Measurements from ENCODE around the gene COL19A1.
"Not testable (repeated sequence)": the region's sequence is repeated elsewhere in the genome, so short reads cannot be mapped to it uniquely, and the experiment has no call there.

COL19A1 gene

GRCh38 chr6:69976591-69977090 lies 110.3 kb downstream of the COL19A1 start:
- no peak for DNase-seq

- no peak for DNase-seq
Measured at GRCh38 chr6:69980624-69981023, 114.3 kb downstream of the COL19A1 start.

GRCh38 chr6:69984506-69984905 lies 118.2 kb downstream of the COL19A1 start:
- no peak for DNase-seq

GRCh38 chr6:69985180-69985579 lies 118.8 kb downstream of the COL19A1 start:
- DNase-seq, result no peak

- DNase-seq, result no peak
Measured at GRCh38 chr6:69987550-69987949, 121.2 kb downstream of the COL19A1 start.

GRCh38 chr6:69988458-69989126 lies 122.2 kb downstream of the COL19A1 start:
- no peak for DNase-seq

GRCh38 chr6:69994251-69994650 lies 127.9 kb downstream of the COL19A1 start:
- no peak for DNase-seq

GRCh38 chr6:70008189-70008588 lies 141.8 kb downstream of the COL19A1 start:
- no peak for DNase-seq

GRCh38 chr6:70010339-70010738 lies 144.0 kb downstream of the COL19A1 start:
- not testable (repeated sequence) for DNase-seq

GRCh38 chr6:70023201-70023600 lies 156.8 kb downstream of the COL19A1 start:
- DNase-seq, result not testable (repeated sequence)

GRCh38 chr6:70028246-70028645 lies 161.9 kb downstream of the COL19A1 start:
- DNase-seq, result no peak

- DNase-seq, result no peak
Measured at GRCh38 chr6:70028926-70029325, 162.6 kb downstream of the COL19A1 start.

- no peak for DNase-seq
Measured at GRCh38 chr6:70033781-70034180, 167.4 kb downstream of the COL19A1 start.

- no peak for DNase-seq
Measured at GRCh38 chr6:70037445-70037844, 171.1 kb downstream of the COL19A1 start.

GRCh38 chr6:70040766-70041165 lies 174.4 kb downstream of the COL19A1 start:
- DNase-seq, result no peak

GRCh38 chr6:70041411-70041810 lies 175.1 kb downstream of the COL19A1 start:
- no peak for DNase-seq

- DNase-seq, result no peak
Measured at GRCh38 chr6:70045413-70045812, 179.1 kb downstream of the COL19A1 start.

GRCh38 chr6:70051197-70052124 lies 185.1 kb downstream of the COL19A1 start:
- DNase-seq, result no peak

- DNase-seq, result no peak
Measured at GRCh38 chr6:70059039-70059719, 192.8 kb downstream of the COL19A1 start.

- no peak for DNase-seq
Measured at GRCh38 chr6:70060680-70061079, 194.3 kb downstream of the COL19A1 start.

GRCh38 chr6:70061546-70061945 lies 195.2 kb downstream of the COL19A1 start:
- no peak for DNase-seq

GRCh38 chr6:70062010-70062409 lies 195.7 kb downstream of the COL19A1 start:
- DNase-seq, result no peak

GRCh38 chr6:70072540-70073179 lies 206.3 kb downstream of the COL19A1 start:
- DNase-seq, result no peak
